ENCODE data around the gene MBNL1. TPM values are rescaled to one million over a fixed set of nuclear protein-coding genes. Genes with fewer than 3 reads are reported as not detected.

Gene MBNL1
- total RNA-seq, 2 experiments from 2014 or later = 163 to 174 TPM

- peaks cover 22% of the 10 kb centered on the region for H4K20me1 ChIP-seq (ENCODE audit: insufficient read depth, low read length)
- no peak overlapping the region for H3K4me2 ChIP-seq (ENCODE audit: low read length)
- CTCF ChIA-PET (ENCODE audit: unreplicated experiment) = interaction anchor here (0.9 kb wide), 1 partner anchor 261 kb away, joined by 3 read pairs; no protein-coding TSS in a partner anchor
- TF ChIP-seq CTCF (conservative IDR thresholded peaks at IDR 0.05; ENCODE audit: low read length) (no peak), EZH2phosphoT487 (IDR thresholded peaks at IDR 0.05; ENCODE audit: borderline replicate concordance, low read depth, low read length) (no peak)
- H3K4me1 ChIP-seq (ENCODE audit: insufficient read depth, low read length, poor library complexity, severe bottlenecking) = peaks cover 19% of the 10 kb centered on the region
- H3K27ac ChIP-seq (ENCODE audit: low read depth, low read length, poor library complexity, severe bottlenecking) = no peak overlapping the region
- BruUV-seq (replicated peaks) = no TSS peak
- POLR2A ChIA-PET = interaction anchor here (0.7 to 3.5 kb wide), 8 partner anchors 9 to 268 kb away, joined by 3 to 20 read pairs (median 4); no protein-coding TSS in a partner anchor
- no peaks in the 10 kb centered on the region for H3K9me3 ChIP-seq (ENCODE audit: low read length)
- DNase-seq (ENCODE audit: low spot score) = no peak
- peaks cover 62% of the 10 kb centered on the region for H3K36me3 ChIP-seq (ENCODE audit: insufficient read depth, low read length)
- no peak overlapping the region for H2AFZ ChIP-seq (ENCODE audit: low read length)
- H3K4me3 ChIP-seq (ENCODE audit: low read depth, low read length, poor library complexity, severe bottlenecking) = no peak overlapping the region
- H3K79me2 ChIP-seq (ENCODE audit: insufficient read depth, low read depth, low read length) = peaks cover 55% of the 10 kb centered on the region
- intact Hi-C loops (cut with micrococcal nuclease; ENCODE audit: unreplicated experiment) = loop anchor here (2.0 kb wide), 2 partner anchors 176 to 372 kb away; partner anchors contain the start of gene MBNL1
- H3K9me2 ChIP-seq (ENCODE audit: insufficient read depth, low read length) = no peaks in the 10 kb centered on the region
Measured at GRCh38 chr3:152445212-152445611, 176.5 kb downstream of the MBNL1 start.

- no peak for DNase-seq (ENCODE audit: low spot score)
- Histone ChIP-seq H3K79me2 (ENCODE audit: insufficient read depth, low read depth, low read length) (peaks cover 42% of the 10 kb centered on the region; the same call in 1 of the 2 replicates), H3K36me3 (ENCODE audit: insufficient read depth, low read length) (peaks cover 55% of the 10 kb centered on the region), H3K4me1 (ENCODE audit: insufficient read depth, low read length, poor library complexity, severe bottlenecking) (peaks cover 19% of the 10 kb centered on the region), H3K9me2 (ENCODE audit: insufficient read depth, low read length) (no peaks in the 10 kb centered on the region), H4K20me1 (ENCODE audit: insufficient read depth, low read length) (peaks cover 22% of the 10 kb centered on the region), H2AFZ (ENCODE audit: low read length) (no peak overlapping the region), H3K4me2 (ENCODE audit: low read length) (no peak overlapping the region), H3K27ac (ENCODE audit: low read depth, low read length, poor library complexity, severe bottlenecking) (no peak overlapping the region), H3K4me3 (ENCODE audit: low read depth, low read length, poor library complexity, severe bottlenecking) (no peak overlapping the region), H3K9me3 (ENCODE audit: low read length) (no peaks in the 10 kb centered on the region)
- no peak for TF ChIP-seq CTCF (conservative IDR thresholded peaks at IDR 0.05; ENCODE audit: low read length)
- TF ChIP-seq EZH2phosphoT487 (IDR thresholded peaks at IDR 0.05; ENCODE audit: borderline replicate concordance, low read depth, low read length) = no peak
- intact Hi-C loops (cut with micrococcal nuclease; ENCODE audit: unreplicated experiment) = no loop called here
- no TSS peak for BruUV-seq (replicated peaks)
- ChIA-PET CTCF (ENCODE audit: unreplicated experiment) (no interaction called here), POLR2A (interaction anchor here (1.0 to 1.6 kb wide), 4 partner anchors 13 to 269 kb away, joined by 3 to 7 read pairs (median 4); no protein-coding TSS in a partner anchor)
Measured at GRCh38 chr3:152446495-152446894, 177.8 kb downstream of the MBNL1 start.

- H2AFZ ChIP-seq (ENCODE audit: low read length) = no peak overlapping the region
- CTCF ChIA-PET (ENCODE audit: unreplicated experiment) = interaction anchor here (1.1 kb wide), 1 partner anchor 264 kb away, joined by 3 read pairs; no protein-coding TSS in a partner anchor
- TF ChIP-seq EZH2phosphoT487 (IDR thresholded peaks at IDR 0.05; ENCODE audit: borderline replicate concordance, low read depth, low read length) (no peak), CTCF (conservative IDR thresholded peaks at IDR 0.05; ENCODE audit: low read length) (no peak)
- peaks cover 17% of the 10 kb centered on the region for H3K4me1 ChIP-seq (ENCODE audit: insufficient read depth, low read length, poor library complexity, severe bottlenecking)
- H3K9me3 ChIP-seq (ENCODE audit: low read length) = no peaks in the 10 kb centered on the region
- BruUV-seq (replicated peaks) = no TSS peak
- H3K27ac ChIP-seq (ENCODE audit: low read depth, low read length, poor library complexity, severe bottlenecking) = no peak overlapping the region
- intact Hi-C loops (cut with micrococcal nuclease; ENCODE audit: unreplicated experiment) = no loop called here
- no peak overlapping the region for H3K4me2 ChIP-seq (ENCODE audit: low read length)
- peaks cover 34% of the 10 kb centered on the region; the same call in 1 of the 2 replicates for H3K79me2 ChIP-seq (ENCODE audit: insufficient read depth, low read depth, low read length)
- H3K9me2 ChIP-seq (ENCODE audit: insufficient read depth, low read length) = no peaks in the 10 kb centered on the region
- no peak overlapping the region for H3K4me3 ChIP-seq (ENCODE audit: low read depth, low read length, poor library complexity, severe bottlenecking)
- DNase-seq (ENCODE audit: low spot score) = no peak
- H4K20me1 ChIP-seq (ENCODE audit: insufficient read depth, low read length) = peaks cover 22% of the 10 kb centered on the region
- peaks cover 65% of the 10 kb centered on the region for H3K36me3 ChIP-seq (ENCODE audit: insufficient read depth, low read length)
- POLR2A ChIA-PET = interaction anchor here (0.6 to 1.8 kb wide), 15 partner anchors 9 to 569 kb away, joined by 3 to 9 read pairs (median 4); no protein-coding TSS in a partner anchor
Measured at GRCh38 chr3:152447511-152447910, 178.8 kb downstream of the MBNL1 start.
